M059J (cell line): ENCODE measurements around the gene RPS21. TPM values are rescaled to one million over a fixed set of nuclear protein-coding genes. Genes with fewer than 3 reads are reported as not detected.

Experiments used
- DNase-seq: peaks from one replicate; pipeline ENCODE4 v3.0.0-alpha.2; 2012; ENCODE audit warnings: low read depth
- total RNA-seq: library from RNA; depleted of rRNA; stranded (reverse); fragments of >200 nt; shearing (Covaris generic); gene quantifications from 2 replicates; pipeline ENCODE4 v1.2.3, GENCODE V29; 2014

Gene RPS21
- total RNA-seq, 1 experiment from 2014 or later = 1,541 TPM

- DNase-seq = no peak
Measured at GRCh38 chr20:62354031-62354808, 32.7 kb upstream of the RPS21 start.

- no peak for DNase-seq
Measured at GRCh38 chr20:62354811-62355341, 32.0 kb upstream of the RPS21 start.

GRCh38 chr20:62355516-62355877 is 31.4 kb upstream of the RPS21 start:
- DNase-seq = no peak

- DNase-seq = no peak
Measured at GRCh38 chr20:62355878-62356588, 30.9 kb upstream of the RPS21 start.

- DNase-seq = no peak
Measured at GRCh38 chr20:62356589-62357186, 30.2 kb upstream of the RPS21 start.

GRCh38 chr20:62357187-62357667 is 29.7 kb upstream of the RPS21 start:
- peak; percentile 85 for DNase-seq

GRCh38 chr20:62357681-62358080 is 29.2 kb upstream of the RPS21 start:
- DNase-seq = no peak

GRCh38 chr20:62358171-62359042 is 28.5 kb upstream of the RPS21 start:
- peak; percentile 96 for DNase-seq

- no peak for DNase-seq
Measured at GRCh38 chr20:62359043-62359490, 27.8 kb upstream of the RPS21 start.

GRCh38 chr20:62359491-62360121 is 27.3 kb upstream of the RPS21 start:
- peak; percentile 93 for DNase-seq

GRCh38 chr20:62360854-62361798 is 25.8 kb upstream of the RPS21 start:
- no peak for DNase-seq

- DNase-seq = no peak
Measured at GRCh38 chr20:62361799-62362589, 24.9 kb upstream of the RPS21 start.

- DNase-seq = no peak
Measured at GRCh38 chr20:62362590-62362940, 24.3 kb upstream of the RPS21 start.

- no peak for DNase-seq
Measured at GRCh38 chr20:62362991-62363919, 23.6 kb upstream of the RPS21 start.

GRCh38 chr20:62363920-62364851 is 22.7 kb upstream of the RPS21 start:
- no peak for DNase-seq

GRCh38 chr20:62364911-62365736 is 21.8 kb upstream of the RPS21 start:
- DNase-seq = peak; percentile 52
